Lower leg skin (tissue), 3 donors: Measurements from ENCODE around the gene ZNF524.

ENCODE experiments used
- CTCF ChIP-seq, 3 donors: fragments of 450-650 bp; IDR thresholded peaks; one replicate each; pipeline ENCODE4 v1.5.1; 2016; ENCODE audit warnings: antibody characterized with exemption in 3 of 3, mild to moderate bottlenecking in 3 of 3, moderate library complexity in 2 of 3
- POLR2A ChIP-seq, 2 donors: fragments of 450-650 bp; IDR thresholded peaks; one replicate each; pipeline ENCODE4 v1.6.1; 2016 to 2017; ENCODE audit warnings: antibody characterized with exemption in 2 of 2, mild to moderate bottlenecking in 1 of 2, moderate library complexity in 1 of 2

- TF ChIP-seq CTCF (IDR thresholded peaks at IDR 0.05) (no peak), POLR2A (IDR thresholded peaks at IDR 0.05) (no peak)
Measured at GRCh38 chr19:55580628-55581144, 19.4 kb upstream of the ZNF524 start, which contains the start of gene ZNF579.
